NCI-H146 (cell line): ENCODE measurements around the gene CD93.

Experiments
- DNase-seq: peaks from one replicate; lab custom pipeline; 2025; lab: John Stamatoyannopoulos, UW

CD93 gene

GRCh38 chr20:23059846-23060245, 26.3 kb downstream of the CD93 start:
- DNase-seq, result no peak

GRCh38 chr20:23059001-23059400, 27.1 kb downstream of the CD93 start:
- no peak for DNase-seq

- DNase-seq, result no peak
These were observed 27.9 kb downstream of the CD93 start for GRCh38 chr20:23058240-23058639.

GRCh38 chr20:23052904-23053303, 33.2 kb downstream of the CD93 start:
- DNase-seq, result no peak

GRCh38 chr20:23050847-23051627, 35.1 kb downstream of the CD93 start:
- peak; percentile 24 for DNase-seq

- DNase-seq, result peak; percentile 27
These were observed 35.9 kb downstream of the CD93 start for GRCh38 chr20:23050076-23050838.

GRCh38 chr20:23049201-23050075, 36.7 kb downstream of the CD93 start, which contains the start of gene THBD:
Gene THBD, minus strand, starts transcription at chr20:23049672. Its CDS starts 168 bp downstream, at chr20:23049504.
- peak; percentile 54 for DNase-seq

GRCh38 chr20:23048283-23049200, 37.6 kb downstream of the CD93 start:
- peak; percentile 61 for DNase-seq

GRCh38 chr20:23047738-23048214, 38.3 kb downstream of the CD93 start:
- no peak for DNase-seq

GRCh38 chr20:23047001-23047737, 39.0 kb downstream of the CD93 start:
- DNase-seq, result no peak

GRCh38 chr20:23046431-23046830, 39.7 kb downstream of the CD93 start:
- no peak for DNase-seq

- peak; percentile 50 for DNase-seq
These were observed 42.7 kb downstream of the CD93 start for GRCh38 chr20:23043376-23043775.

GRCh38 chr20:23042270-23042669, 43.9 kb downstream of the CD93 start:
- DNase-seq, result no peak

- DNase-seq, result no peak
These were observed 46.1 kb downstream of the CD93 start for GRCh38 chr20:23039885-23040508.

GRCh38 chr20:23039136-23039875, 46.8 kb downstream of the CD93 start:
- no peak for DNase-seq

- DNase-seq, result peak; percentile 74
These were observed 49.1 kb downstream of the CD93 start for GRCh38 chr20:23037017-23037481.

GRCh38 chr20:23036371-23036770, 49.8 kb downstream of the CD93 start:
- DNase-seq, result no peak

- DNase-seq, result no peak
These were observed 50.4 kb downstream of the CD93 start for GRCh38 chr20:23035731-23036130.
